ENCODE results near the gene FAM171A1.

GRCh38 chr10:15232279-15232678 lies 138.8 kb downstream of the FAM171A1 start:
- TF ChIP-seq CTCF (conservative IDR thresholded peaks at IDR 0.05; ENCODE audit: low read length): no peak
- no peak for TF ChIP-seq EZH2phosphoT487 (IDR thresholded peaks at IDR 0.05; ENCODE audit: borderline replicate concordance)
